Measurements from ENCODE around the gene KDM4D. TPM values are rescaled to one million over a fixed set of nuclear protein-coding genes. Genes with fewer than 3 reads are reported as not detected.
A peak's percentile ranks its signal among the peaks of the same experiment; 100 is the strongest.

KDM4D gene
- total RNA-seq, 1 experiment from 2014 or later = 2.7 TPM

GRCh38 chr11:94934846-94935245 lies 38.7 kb upstream of the KDM4D start:
- no peak for ATAC-seq
- Histone ChIP-seq H3K4me3 (ENCODE audit: low read length) (no peak overlapping the region), H2AFZ (ENCODE audit: low read length) (no peak overlapping the region), H4K20me1 (ENCODE audit: low read length) (no peaks in the 10 kb centered on the region), H3K4me1 (ENCODE audit: insufficient read depth, low read length) (no peaks in the 10 kb centered on the region), H3K9me3 (ENCODE audit: low read length) (no peaks in the 10 kb centered on the region), H3K27ac (ENCODE audit: low read length) (no peak overlapping the region), H3K36me3 (ENCODE audit: low read depth, low read length) (no peaks in the 10 kb centered on the region), H3K9me2 (replicated peaks; ENCODE audit: low read length) (0 out of 2 replicates have a peak, but pooled peaks cover 2% of the 10 kb centered on the region), H3K79me2 (ENCODE audit: low read length) (no peaks in the 10 kb centered on the region), H3F3A (ENCODE audit: low read length, unreplicated experiment) (no peaks in the 10 kb centered on the region), H3K27me3 (ENCODE audit: low read length) (peaks cover 22% of the 10 kb centered on the region), H3K9ac (ENCODE audit: low read length) (no peak overlapping the region), H3K4me2 (ENCODE audit: low read length) (no peak overlapping the region)
- no peak for DNase-seq
- POLR2A ChIA-PET (ENCODE audit: unreplicated experiment) = no interaction called here
- CTCF ChIA-PET = no interaction called here
- BruUV-seq (replicated peaks) = no TSS peak
- TF ChIP-seq EZH2phosphoT487 (IDR thresholded peaks at IDR 0.05; ENCODE audit: borderline replicate concordance, low read length) (no peak), EZH2 (IDR thresholded peaks at IDR 0.05; ENCODE audit: low read length, unreplicated experiment) (no peak)
- TF ChIP-seq, protein P1, sequence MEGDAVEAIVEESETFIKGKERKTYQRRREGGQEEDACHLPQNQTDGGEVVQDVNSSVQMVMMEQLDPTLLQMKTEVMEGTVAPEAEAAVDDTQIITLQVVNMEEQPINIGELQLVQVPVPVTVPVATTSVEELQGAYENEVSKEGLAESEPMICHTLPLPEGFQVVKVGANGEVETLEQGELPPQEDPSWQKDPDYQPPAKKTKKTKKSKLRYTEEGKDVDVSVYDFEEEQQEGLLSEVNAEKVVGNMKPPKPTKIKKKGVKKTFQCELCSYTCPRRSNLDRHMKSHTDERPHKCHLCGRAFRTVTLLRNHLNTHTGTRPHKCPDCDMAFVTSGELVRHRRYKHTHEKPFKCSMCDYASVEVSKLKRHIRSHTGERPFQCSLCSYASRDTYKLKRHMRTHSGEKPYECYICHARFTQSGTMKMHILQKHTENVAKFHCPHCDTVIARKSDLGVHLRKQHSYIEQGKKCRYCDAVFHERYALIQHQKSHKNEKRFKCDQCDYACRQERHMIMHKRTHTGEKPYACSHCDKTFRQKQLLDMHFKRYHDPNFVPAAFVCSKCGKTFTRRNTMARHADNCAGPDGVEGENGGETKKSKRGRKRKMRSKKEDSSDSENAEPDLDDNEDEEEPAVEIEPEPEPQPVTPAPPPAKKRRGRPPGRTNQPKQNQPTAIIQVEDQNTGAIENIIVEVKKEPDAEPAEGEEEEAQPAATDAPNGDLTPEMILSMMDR (conservative IDR thresholded peaks at IDR 0.05; ENCODE audit: low read depth, low read length) = no peak
- intact Hi-C loops (cut with micrococcal nuclease) = no loop called here

DNA sequence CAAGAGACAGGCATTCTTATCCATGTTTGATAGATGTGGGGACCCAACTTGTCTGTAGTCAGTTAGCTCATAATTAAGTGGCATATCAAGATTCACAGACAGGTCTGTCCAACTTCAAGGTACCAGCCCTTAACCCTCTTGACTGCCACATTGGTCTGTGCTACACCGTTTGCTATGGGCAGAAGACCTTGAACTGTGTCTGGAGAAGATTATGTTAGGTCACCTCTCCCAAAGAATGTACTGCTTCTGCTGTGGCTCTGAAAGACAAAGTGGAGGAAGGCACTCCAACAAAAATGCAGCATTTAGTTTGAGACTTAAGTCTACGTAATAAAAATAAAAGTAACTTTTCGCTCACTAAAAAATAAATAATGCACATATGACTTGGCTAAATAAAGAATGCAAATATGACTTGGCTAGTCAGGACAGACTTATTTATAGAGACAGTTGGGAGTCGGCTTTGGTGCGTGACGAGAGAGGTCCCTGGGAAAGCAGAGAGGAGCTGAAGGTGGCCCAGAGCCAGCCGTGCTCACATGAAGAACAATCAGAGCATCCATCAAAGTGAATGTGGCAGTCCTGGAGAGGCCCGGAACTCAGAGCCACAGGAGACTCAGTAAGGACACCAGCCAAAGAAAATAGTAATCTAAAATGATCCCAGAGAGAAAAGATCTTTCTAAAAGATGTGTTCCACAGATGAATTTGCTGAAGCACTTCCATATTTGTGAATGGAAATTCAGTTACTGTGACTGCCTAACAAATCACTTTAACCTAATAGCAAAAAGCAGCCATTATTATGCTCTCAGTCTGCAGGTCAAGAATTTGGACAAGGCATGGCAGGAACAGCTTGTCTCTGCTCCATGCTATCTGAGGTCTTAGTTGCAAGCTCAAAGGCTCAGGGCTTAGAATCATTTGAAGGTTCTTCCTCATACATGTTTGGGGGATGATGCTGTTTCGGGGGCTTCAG lies 35.1 kb upstream of the KDM4D start:
- POLR2A ChIA-PET (ENCODE audit: unreplicated experiment) = interaction anchor here (0.6 kb wide), 2 partner anchors 36 to 53 kb away, joined by 4 to 5 read pairs; no protein-coding TSS in a partner anchor
- intact Hi-C loops (cut with micrococcal nuclease) = no loop called here
- H3F3A ChIP-seq (ENCODE audit: low read length, unreplicated experiment) = no peaks in the 10 kb centered on the region
- H2AFZ ChIP-seq (ENCODE audit: low read length) = no peak overlapping the region
- no peaks in the 10 kb centered on the region for H3K36me3 ChIP-seq (ENCODE audit: low read depth, low read length)
- no peak overlapping the region for H3K4me3 ChIP-seq (ENCODE audit: low read length)
- H3K9me2 ChIP-seq (replicated peaks; ENCODE audit: low read length) = 0 out of 2 replicates have a peak, but pooled peaks cover 2% of the 10 kb centered on the region
- H3K27me3 ChIP-seq (ENCODE audit: low read length) = peaks cover 31% of the 10 kb centered on the region
- H3K4me2 ChIP-seq (ENCODE audit: low read length) = no peak overlapping the region
- no peak overlapping the region for H3K27ac ChIP-seq (ENCODE audit: low read length)
- no peak overlapping the region for H3K9ac ChIP-seq (ENCODE audit: low read length)
- no peaks in the 10 kb centered on the region for H3K4me1 ChIP-seq (ENCODE audit: insufficient read depth, low read length)
- no peaks in the 10 kb centered on the region for H4K20me1 ChIP-seq (ENCODE audit: low read length)
- ATAC-seq (no peak), DNase-seq (peak; percentile 6)
- TF ChIP-seq EZH2phosphoT487 (IDR thresholded peaks at IDR 0.05; ENCODE audit: borderline replicate concordance, low read length) (no peak), EZH2 (IDR thresholded peaks at IDR 0.05; ENCODE audit: low read length, unreplicated experiment) (no peak)
- TF ChIP-seq, protein P1 (conservative IDR thresholded peaks at IDR 0.05; ENCODE audit: low read depth, low read length) = no peak
- CTCF ChIA-PET = no interaction called here
- no peaks in the 10 kb centered on the region for H3K9me3 ChIP-seq (ENCODE audit: low read length)
- no TSS peak for BruUV-seq (replicated peaks)
- no peaks in the 10 kb centered on the region for H3K79me2 ChIP-seq (ENCODE audit: low read length)

- intact Hi-C loops (cut with micrococcal nuclease) = no loop called here
- H2AFZ ChIP-seq (ENCODE audit: low read length) = no peak overlapping the region
- no peaks in the 10 kb centered on the region for H3F3A ChIP-seq (ENCODE audit: low read length, unreplicated experiment)
- no peak overlapping the region for H3K4me2 ChIP-seq (ENCODE audit: low read length)
- H4K20me1 ChIP-seq (ENCODE audit: low read length) = no peaks in the 10 kb centered on the region
- no peak for TF ChIP-seq EZH2 (IDR thresholded peaks at IDR 0.05; ENCODE audit: low read length, unreplicated experiment)
- TF ChIP-seq EZH2phosphoT487 (IDR thresholded peaks at IDR 0.05; ENCODE audit: borderline replicate concordance, low read length) = no peak
- TF ChIP-seq, protein P1 (conservative IDR thresholded peaks at IDR 0.05; ENCODE audit: low read depth, low read length) = no peak
- H3K4me1 ChIP-seq (ENCODE audit: insufficient read depth, low read length) = no peaks in the 10 kb centered on the region
- H3K27ac ChIP-seq (ENCODE audit: low read length) = no peak overlapping the region
- no peak overlapping the region for H3K4me3 ChIP-seq (ENCODE audit: low read length)
- no TSS peak for BruUV-seq (replicated peaks)
- H3K36me3 ChIP-seq (ENCODE audit: low read depth, low read length) = no peaks in the 10 kb centered on the region
- H3K9me3 ChIP-seq (ENCODE audit: low read length) = no peaks in the 10 kb centered on the region
- peaks cover 35% of the 10 kb centered on the region for H3K27me3 ChIP-seq (ENCODE audit: low read length)
- ChIA-PET POLR2A (ENCODE audit: unreplicated experiment) (no interaction called here), CTCF (no interaction called here)
- no peak for ATAC-seq
- no peaks in the 10 kb centered on the region for H3K79me2 ChIP-seq (ENCODE audit: low read length)
- 0 out of 2 replicates have a peak, but pooled peaks cover 2% of the 10 kb centered on the region for H3K9me2 ChIP-seq (replicated peaks; ENCODE audit: low read length)
- H3K9ac ChIP-seq (ENCODE audit: low read length) = no peak overlapping the region
- DNase-seq = no peak
Measured at GRCh38 chr11:94939346-94939745, 34.2 kb upstream of the KDM4D start.

Measured in PC-3 (cell line).